PFSK-1 (cell line): ENCODE data around the gene CCDC152.

ENCODE experiments used
- FOXP2 ChIP-seq: optimal IDR thresholded peaks from 2 replicates; pipeline ENCODE3; 2011; ENCODE audit warnings: borderline replicate concordance, control low read depth, inconsistent platforms; ENCODE audit not compliant: insufficient read depth; ENCODE audit errors: extremely low read length, extremely low read depth
- POLR2AphosphoS5 ChIP-seq: IDR thresholded peaks from 2 replicates; pipeline ENCODE4 v1.6.1; 2012; ENCODE audit warnings: low read depth, mild to moderate bottlenecking, control low read depth, low read length, moderate library complexity
- REST ChIP-seq, 2 experiments: IDR thresholded peaks; 2 replicates each; pipeline versions ENCODE4 v1.6.1 to v1.8.0; 2011 to 2012; ENCODE audit warnings: low read depth in 2 of 2, low read length in 2 of 2, control low read depth in 1 of 2, inconsistent platforms in 1 of 2, mild to moderate bottlenecking in 1 of 2, moderate library complexity in 1 of 2; ENCODE audit not compliant: insufficient read depth in 1 of 2
- SIN3A ChIP-seq: IDR thresholded peaks from 2 replicates; pipeline ENCODE4 v1.6.1; 2012; ENCODE audit warnings: mild to moderate bottlenecking, low read length, moderate library complexity, borderline replicate concordance; ENCODE audit not compliant: insufficient read depth
- TAF1 ChIP-seq: IDR thresholded peaks from 2 replicates; pipeline ENCODE4 v1.6.1; 2012; ENCODE audit warnings: low read length, control low read depth, borderline replicate concordance; ENCODE audit not compliant: insufficient read depth

CCDC152 gene

GRCh38 chr5:42811591-42812446 lies 55.2 kb downstream of the CCDC152 start, which contains the start of gene SELENOP:
Gene SELENOP, minus strand, starts transcription at chr5:42811892. Its CDS starts 3,539 bp downstream, at chr5:42808353.
- TF ChIP-seq FOXP2 (no peak), POLR2AphosphoS5 (no peak), TAF1 (no peak), SIN3A (no peak), REST (IDR thresholded peaks at IDR 0.05; ENCODE audit: insufficient read depth in 1 of 2, low read depth in 2 of 2, low read length in 2 of 2) (no peak)

GRCh38 chr5:42812620-42813019 lies 56.0 kb downstream of the CCDC152 start:
- no peak for TF ChIP-seq POLR2AphosphoS5
- no peak for TF ChIP-seq FOXP2
- TF ChIP-seq TAF1 = no peak
- no peak for TF ChIP-seq SIN3A

- TF ChIP-seq POLR2AphosphoS5 = no peak
- TF ChIP-seq REST (IDR thresholded peaks at IDR 0.05; ENCODE audit: insufficient read depth in 1 of 2, low read depth in 2 of 2, low read length in 2 of 2) = no peak
These were observed 56.9 kb downstream of the CCDC152 start for GRCh38 chr5:42813533-42813932.

GRCh38 chr5:42819745-42820144 lies 63.1 kb downstream of the CCDC152 start:
- TF ChIP-seq SIN3A (no peak), POLR2AphosphoS5 (no peak), TAF1 (no peak), FOXP2 (no peak), REST (IDR thresholded peaks at IDR 0.05; ENCODE audit: insufficient read depth in 1 of 2, low read depth in 2 of 2, low read length in 2 of 2) (no peak)

GRCh38 chr5:42822548-42822947 lies 65.9 kb downstream of the CCDC152 start:
- no peak for TF ChIP-seq FOXP2
- no peak for TF ChIP-seq TAF1
- TF ChIP-seq SIN3A = no peak
- TF ChIP-seq POLR2AphosphoS5 = no peak
- no peak for TF ChIP-seq REST (IDR thresholded peaks at IDR 0.05; ENCODE audit: insufficient read depth in 1 of 2, low read depth in 2 of 2, low read length in 2 of 2)
